GM18909 (cell line): ENCODE measurements around the gene BRPF3.

ENCODE experiments used
- ATAC-seq: cut with Tn5 transposase; IDR thresholded peaks from one replicate; pipeline ENCODE4 v1.9.1; 2021; ENCODE audit warnings: mild to moderate bottlenecking; ENCODE audit not compliant: unreplicated experiment, poor library complexity

Gene BRPF3

DNA sequence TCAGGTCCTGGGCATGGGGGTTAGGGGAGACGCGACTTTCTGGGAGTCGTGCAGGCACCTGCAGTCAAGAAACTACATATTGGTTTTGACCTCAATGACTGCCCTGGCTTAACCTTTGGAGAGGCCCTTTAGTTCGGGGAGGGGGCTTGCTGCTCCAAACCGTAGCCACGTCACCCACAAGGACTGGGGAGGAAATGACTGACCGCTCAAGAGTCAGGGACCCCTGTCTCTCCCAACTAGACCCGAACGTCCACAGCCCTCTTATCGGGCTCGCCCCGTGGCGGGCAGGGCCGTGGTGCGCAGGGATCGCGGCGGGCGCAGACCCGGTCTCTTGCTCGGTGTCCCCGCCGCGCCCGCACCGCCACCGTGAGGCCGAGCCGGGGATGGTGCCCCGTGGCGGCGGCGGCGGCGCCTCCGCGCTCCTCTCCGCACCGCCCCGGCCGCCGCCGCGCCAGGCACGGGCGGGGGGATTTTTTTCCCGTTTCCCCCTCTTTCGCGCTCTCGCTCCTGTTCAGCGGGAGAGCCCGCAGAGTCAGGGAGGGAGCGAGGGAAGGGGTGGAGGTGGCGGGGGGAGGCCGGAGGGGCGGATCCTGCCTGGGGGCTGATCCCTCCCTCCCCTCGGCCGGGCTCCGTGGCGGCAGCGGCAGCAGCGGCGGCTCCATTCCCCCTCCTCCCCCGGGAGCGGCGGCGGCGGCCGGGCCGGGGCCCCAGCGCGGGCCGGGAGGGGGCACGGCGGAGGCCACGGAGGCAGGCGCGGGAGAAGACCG lies at the start of gene BRPF3:
Gene BRPF3 (plus strand): TSS at position 632 of the 767 bp plus-strand sequence. CDS start 3,579 bp downstream, outside the sequence.
- ATAC-seq, result peak; percentile 71

DNA sequence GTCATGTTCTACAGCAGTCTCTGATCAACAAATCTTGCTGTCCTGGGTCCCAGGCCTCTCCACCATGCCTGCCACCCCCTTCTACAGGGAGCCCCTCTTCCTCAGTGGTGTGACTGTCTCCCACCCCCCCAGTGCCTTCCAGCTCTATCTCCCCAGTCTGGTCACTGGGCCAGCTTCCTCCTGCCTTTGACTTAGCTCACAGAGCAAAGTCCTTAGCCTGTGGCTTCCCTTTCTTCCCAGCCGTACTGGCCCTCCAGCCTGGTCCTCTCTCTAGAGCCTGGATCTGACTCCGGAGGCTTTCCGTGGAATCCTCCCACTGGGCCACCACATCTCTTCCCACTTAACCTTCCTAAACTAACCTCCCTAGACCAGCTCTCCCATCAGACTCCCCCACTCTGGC lies 49.2 kb upstream of the BRPF3 start:
- ATAC-seq, result no peak

DNA sequence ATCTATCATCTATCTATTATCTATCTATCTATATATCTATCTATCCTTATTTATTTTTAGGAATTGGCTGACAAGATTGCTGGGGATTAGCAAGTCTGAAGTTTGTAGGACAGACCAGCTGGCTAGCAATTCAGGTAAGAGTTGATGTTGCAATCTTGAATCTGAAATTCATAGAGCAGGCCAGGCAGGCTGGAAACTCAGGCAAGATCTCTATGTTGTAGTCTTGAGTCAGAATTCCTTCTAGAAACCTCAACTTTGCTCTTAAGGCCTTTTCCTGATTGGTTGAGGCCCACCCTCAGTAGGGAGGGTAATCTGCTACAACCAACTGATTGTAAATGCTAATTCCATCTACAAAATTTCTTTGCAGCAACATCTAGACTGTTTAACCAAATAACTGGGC lies 47.1 kb upstream of the BRPF3 start:
- no peak for ATAC-seq

DNA sequence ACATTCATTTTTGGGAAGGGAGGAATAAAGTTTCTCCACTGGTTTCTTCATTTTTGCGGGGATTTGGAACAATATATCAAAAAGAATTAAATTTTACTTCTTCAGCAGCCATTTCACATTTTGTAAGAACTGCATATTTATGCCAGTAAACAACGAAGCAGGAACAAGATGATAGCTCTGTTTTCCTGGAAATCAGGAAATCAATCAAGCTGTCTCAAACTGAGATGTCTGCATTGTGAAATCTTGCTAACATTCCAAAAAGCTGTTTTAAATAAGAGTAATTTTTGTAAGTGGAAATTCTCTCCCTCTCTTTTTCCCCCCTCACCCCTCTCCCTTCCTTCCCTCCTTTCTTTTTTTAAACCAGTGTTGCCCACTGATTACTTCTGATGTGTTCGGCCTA lies 46.3 kb upstream of the BRPF3 start:
- no peak for ATAC-seq

DNA sequence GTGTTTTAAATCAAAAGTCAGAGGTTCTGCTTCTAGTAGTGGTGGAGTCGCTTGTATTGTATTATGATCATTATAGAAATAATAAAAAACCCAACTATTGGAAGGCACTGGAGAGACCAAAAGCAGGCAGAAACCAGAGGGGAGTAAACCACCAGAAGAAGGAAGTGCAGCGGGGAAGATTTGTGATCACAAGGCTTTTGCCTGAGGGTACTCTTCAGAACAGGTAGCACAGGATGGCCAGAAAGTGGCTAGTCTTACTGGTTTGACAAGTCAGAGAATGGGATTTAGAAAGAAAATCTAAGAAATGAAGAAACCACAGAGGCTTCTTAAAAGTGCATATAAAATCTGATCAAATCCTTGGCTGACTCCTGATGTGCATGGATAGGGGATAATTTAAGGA lies 42.3 kb upstream of the BRPF3 start:
- ATAC-seq, result no peak

DNA sequence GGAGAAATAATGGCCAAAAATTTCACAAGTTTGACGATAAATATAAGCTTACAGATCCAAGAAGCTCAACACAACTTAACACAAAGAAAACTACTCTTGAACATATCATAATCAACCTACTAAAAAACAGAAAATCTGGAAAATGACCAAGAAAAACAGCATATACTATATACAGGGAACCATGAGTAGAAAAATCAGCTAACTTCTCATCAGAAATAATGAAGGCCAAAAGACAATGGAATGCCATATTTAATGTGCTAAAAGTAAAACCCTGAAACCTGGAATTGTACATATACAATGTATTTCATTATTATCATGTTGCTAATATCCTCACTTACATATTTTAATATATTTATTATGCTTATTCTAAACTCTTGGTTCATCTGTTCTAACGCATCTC lies 40.9 kb upstream of the BRPF3 start:
- no peak for ATAC-seq

DNA sequence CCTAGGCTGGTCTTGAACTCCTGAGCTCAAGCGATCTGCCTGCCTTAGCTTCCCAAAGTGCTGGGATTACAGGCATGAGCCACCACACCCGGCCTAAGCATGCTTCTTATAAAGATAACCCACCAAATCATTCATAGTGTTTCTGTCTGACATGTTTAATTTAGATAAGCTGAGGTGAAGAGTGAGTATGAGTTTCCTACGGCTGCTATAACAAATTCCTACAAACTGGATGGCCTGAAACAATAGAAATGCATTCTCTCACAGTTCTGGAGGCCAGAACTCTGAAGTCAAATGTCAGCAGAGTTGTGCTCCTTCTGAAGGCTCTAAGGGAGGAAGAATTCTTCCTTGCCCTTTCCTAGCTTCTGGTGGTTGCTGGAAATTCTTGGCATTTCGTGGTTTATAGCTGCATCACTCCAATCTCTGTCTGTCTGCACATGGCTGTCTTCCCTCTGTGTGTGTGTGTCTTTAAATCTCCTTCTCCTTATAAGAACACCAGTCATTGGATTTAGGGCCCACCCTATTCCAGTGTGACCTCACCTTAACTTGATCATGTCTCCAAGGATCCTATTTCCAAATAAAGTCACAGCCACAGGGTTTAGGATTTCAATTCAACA lies 36.3 kb upstream of the BRPF3 start:
- ATAC-seq, result no peak

DNA sequence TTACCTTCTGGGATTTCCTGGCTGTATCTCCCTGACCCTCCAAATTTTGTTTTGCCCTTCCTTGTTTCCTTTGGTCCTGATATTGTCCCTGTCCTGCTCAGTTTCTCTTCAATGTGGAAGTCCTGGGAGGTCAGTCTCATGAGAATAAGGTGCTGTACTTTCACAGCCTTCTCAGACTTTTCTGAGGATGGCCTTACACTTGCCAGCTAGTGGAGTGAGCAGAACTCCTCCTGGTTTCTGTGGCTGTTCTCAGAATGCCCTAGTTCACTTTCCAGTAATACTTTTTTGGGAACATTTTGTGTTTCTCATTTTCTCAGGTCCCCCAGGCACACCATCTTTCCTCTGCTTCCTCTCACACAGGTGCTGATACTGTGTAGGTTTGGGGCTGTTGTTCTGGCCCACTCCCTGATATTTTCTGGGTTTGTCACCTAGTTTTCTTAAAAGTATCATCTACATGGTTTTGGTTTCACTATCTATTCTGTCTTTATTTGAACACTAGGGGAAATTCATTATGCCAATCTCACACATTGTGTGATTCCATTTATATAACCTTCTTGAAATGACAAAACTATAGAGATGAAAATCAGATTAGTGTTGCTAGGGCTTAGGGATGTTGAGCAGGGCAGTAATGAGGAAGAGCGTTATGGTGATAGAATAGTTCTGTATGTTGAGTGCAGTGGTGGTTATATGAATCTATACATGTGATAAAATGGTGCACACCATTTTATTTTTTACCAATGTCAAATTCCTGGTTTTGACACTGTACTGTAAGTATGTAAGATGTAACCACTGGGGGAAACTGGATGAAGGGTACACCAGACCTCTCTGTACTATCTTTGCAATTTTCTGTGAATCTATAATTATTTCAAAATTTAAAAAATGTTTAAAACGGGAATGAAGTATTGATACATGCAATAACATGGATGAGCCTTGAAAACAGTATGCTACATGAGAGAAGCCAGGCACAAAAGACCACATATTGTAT lies 27.2 kb upstream of the BRPF3 start:
- ATAC-seq, result no peak

DNA sequence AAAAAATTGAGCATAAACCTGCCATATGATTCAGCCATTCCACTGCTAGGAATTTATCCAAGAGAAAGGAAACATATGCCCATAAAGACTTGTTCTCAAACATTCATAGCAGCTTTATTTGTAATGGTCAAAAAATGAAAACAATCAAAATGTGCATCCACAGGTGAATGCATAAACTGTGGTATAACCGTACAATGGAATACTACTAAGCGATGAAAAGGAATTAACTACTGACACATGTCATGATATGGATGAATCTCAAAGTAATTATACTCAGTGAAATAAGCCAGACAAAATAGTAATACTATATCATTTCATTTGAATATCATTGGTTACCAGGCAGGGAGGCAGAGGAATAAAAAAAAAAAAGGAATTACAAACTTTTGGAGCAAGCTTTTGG lies 25.8 kb upstream of the BRPF3 start:
- ATAC-seq, result no peak

DNA sequence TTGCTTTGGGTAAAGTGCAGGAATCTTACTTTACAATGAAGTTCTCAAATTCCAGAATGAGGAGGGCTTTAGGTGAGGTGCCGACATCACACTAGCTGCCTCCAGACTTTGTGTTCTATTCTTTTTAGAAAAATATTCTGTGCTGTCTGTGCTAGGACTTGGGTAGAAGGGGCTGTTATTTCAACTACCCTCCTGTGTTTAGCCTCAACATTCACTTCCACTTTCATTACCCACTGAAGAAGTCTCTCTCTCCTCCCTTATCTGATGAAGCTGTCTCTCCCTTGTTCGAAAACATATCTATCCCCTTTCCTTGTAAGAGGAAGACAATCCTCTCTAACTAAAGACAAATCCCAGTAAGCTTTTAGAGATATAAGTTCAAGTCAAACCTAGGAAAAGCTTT lies 25.0 kb upstream of the BRPF3 start:
- ATAC-seq, result no peak

DNA sequence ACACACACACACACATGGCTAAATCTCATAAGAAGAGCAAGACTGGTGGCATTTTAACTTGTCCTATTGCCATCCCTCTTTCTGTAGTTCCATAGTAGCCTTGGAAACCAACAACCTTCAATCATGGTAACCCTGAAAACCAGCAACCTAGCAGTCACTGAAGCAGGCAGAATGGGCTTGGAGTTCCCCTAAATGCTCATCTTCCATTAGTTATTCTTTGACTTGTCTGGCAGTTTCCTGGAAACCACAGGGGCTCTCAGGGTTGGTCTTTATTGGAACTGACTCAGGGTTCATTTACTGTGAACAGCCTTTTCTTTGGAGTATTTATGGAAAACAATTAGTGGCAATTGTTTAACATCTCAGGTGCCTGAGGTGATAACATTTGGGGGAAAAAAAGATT lies 19.4 kb upstream of the BRPF3 start:
- ATAC-seq, result no peak

DNA sequence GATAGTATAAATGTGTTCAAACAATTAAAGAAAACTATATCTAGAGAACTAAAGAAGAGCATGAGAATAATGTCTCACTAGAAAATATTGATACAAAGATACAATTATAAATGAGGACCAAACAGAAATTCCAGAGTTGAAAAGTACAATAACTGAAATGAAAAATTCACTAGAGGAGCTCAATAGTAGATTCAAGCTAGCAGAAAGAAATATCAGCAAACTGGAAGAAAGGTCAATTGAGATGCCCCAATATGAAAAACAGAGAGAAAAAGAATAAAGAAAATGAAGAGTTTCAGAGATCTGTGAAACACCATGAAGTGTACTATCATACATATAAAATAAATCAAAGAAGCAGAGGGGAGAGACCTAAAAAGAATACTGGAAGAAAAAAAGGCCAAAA lies 18.0 kb upstream of the BRPF3 start:
- ATAC-seq, result no peak

DNA sequence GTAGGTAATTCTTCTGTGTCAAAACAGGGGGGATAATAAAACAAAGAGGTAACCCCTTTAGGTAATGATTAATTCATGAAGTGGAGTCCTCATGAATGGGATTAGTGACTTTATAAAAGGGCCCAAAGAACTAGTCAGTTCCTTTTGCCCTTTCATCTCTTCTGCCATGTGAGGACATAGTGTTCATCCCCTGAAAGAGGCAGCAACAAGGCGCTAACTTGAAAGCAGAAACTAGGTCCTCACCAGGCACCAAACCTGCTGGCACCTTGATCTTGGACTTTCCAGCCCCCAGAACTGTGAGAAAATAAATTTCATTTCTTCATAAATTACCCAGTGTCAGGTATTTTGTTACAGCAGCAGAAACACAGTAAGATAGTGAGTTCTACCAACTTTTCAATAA lies 16.4 kb upstream of the BRPF3 start:
- ATAC-seq, result no peak

DNA sequence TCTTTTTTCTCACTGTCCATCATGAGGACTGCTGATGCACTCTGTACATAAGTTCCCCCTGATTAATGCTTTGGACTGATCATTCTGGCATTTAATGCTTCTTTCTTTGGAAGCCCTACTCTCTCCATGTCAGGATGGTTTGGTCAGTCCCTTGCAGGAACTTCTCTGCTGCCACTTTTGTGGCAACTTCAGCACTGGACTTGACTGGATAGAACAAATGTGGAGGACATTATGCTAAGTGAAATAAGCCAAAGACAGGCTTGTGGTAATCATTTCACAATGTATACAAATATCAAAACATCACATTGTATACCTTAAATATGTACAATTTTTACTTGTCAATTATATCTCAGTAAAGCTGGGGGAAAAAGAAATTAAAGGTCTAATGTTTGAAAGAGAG lies 12.2 kb upstream of the BRPF3 start:
- no peak for ATAC-seq

DNA sequence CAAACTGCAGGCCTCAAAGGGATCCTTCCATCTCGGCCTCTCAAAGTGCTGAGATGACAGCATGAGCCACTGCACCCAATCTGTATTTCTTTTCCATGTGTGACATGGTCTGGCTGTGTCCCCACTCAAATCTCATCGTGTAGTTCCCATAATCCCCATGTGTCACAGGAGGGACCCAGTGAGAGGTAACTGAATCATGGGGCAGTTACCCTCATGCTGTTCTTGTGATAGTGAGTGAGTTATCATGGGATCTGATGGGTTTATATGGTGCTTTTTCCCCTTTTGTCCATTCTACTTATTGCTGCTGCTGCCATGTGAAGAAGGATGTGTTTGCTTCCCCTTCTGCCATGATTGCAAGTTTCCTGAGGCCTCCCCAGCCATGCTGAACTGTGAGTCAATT lies 10.3 kb upstream of the BRPF3 start:
- ATAC-seq, result no peak

DNA sequence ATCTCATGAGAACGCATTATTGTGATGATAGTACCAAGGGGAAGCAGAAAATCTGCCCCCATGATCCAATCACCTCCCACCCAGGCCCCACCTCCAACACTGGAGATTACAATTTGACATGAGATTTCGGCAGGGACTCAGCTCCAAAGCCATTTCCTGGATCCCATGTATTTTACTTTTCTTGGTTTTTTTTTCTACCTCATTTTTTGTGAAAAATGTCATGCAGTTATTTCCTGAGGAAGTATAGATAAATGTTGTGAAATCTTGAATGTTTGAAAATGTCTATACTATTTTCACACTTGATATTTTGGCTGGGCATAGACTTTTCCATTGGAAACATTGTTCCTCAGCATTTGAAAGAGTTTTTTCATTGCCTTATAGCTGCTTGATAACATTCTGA lies 9.1 kb upstream of the BRPF3 start:
- ATAC-seq, result no peak

DNA sequence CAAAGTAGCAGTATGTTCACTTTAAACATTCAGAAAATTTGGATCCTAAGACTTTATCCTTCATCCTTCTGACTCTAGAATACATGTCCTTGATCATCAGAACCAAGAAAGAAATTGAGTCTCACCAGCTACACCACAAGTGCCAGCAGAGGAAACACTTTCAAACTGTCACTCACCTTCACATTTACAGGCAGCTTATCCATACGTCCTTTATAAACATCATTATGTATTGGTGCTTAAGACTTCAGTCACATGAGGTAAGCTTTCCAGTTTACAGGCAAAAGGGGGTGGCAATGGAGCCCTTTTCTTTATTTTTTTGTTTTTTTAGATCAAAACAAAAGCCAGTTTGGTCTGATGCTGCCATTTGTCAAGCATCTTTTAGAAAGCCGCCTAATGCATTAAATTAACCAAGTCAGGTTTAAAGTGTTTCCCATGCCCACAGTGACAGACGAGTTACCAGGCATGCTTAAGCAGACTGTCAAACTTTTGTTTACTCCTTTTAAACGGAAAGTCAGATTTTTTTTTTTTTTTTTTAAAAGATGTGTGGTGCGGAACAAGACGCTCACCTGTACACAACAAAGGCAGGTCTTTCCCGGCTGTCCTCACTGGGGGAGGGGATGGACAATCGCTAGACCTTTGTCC lies 952 bp upstream of the BRPF3 start:
- ATAC-seq, result no peak

DNA sequence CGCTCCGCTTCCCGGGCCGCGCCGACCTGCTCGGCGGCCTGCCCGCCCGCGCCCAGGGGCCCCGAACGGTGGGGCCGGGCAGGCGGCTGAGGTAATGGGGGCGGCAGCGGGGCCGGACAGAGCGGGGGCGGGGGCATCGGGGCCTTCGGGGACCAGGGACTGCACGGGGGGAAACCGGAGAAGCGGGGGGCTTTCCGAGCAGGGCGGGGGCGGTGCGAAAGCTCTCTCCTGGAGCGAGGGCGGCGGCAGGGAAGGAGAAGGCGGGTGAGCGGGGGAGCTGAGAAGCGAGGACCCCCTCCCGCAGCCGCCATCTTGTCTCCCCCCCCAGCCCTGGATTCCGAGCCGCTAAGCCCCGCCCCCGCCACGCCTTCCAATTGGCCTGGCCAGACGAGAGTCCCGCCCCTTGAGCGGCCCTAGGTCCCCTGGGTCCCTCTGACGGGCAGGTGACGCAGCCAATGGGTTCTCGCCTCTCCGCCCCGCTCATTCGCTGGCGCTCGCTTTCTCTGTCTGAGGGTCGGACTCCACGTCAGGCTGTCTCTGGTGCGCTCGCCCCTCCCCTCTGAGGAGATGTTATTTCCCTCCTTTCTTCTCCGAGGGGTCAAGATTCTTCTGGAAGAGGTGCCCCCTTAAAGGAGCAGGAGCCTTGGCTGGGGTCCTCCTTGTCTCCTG lies 470 bp downstream of the BRPF3 start:
- peak; percentile 90 for ATAC-seq

DNA sequence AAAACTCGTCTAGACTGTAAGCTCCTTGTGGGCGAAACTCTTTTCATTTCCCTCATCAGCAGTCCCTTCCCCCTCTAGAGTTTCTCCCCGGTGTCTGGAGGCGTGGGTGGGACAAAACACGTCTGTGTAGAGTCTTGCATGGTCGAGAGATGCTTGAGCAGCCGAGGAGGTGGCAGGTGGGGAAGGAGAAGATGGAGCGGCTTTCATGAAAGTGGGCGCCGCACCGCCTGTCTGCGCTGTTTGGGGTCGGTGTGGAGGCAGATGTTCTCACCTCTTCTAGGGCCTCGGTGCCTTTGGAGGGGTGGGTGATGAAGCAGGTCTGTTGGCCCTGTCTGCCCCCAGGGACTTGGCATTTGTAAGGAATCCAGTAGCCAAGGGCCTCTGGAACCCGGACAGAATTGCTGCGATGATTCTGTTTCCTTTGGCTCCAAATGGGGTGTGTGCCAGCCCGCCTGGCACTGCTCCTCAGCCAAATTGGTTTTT lies 1.2 kb downstream of the BRPF3 start:
- no peak for ATAC-seq

DNA sequence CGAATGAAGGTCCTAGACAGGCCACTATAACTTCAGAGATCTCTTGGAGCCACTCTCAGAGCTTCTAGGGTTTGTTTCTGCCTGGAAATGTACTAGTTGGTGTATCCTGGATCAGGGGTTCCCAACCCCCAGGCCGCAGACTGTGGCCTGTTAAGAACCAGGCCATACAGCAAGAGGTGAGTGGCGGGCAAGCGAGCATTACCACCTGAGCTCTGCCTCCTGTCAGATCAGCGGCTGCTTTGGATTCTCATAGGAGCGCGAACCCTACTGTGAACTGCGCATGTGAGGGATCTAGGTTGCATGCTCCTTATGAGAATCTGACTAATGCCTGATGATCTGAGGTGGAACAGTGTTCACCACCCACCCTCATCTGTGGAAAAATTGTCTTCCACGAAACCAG lies 2.4 kb downstream of the BRPF3 start:
- no peak for ATAC-seq
